ENCODE measurements around the gene FCHO2. TPM values are rescaled to one million over a fixed set of nuclear protein-coding genes. Genes with fewer than 3 reads are reported as not detected.
A peak's percentile ranks its signal among the peaks of the same experiment; 100 is the strongest.
"Not testable (repeated sequence)": the region's sequence is repeated elsewhere in the genome, so short reads cannot be mapped to it uniquely, and the experiment has no call there.

The FCHO2 gene
- total RNA-seq, 1 donor from 2014 or later, result 22.4 TPM

DNA sequence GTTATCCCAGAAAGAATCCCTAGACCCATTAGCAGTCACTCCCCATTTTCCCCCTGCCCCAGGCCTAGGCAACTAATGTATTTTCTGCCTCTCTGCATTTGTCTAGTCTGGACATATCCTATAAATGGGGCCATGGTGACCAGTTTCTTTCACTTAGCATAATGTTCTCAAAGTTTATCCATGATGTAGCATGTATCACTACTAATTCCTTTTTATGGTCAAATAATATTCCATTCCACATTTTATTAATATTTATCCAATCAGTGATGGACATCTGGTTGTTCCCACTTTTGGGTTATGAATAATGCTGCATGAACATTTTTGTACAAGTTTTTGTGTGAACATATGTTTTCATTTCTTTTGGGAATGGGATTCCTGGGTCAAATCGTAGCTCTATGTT is 1.5 kb downstream of the FCHO2 start:
- no peak for TF ChIP-seq CTCF (IDR thresholded peaks at IDR 0.05)
- Mint-ChIP-seq H3K36me3 (ENCODE audit: low read depth) (no peaks in the 10 kb centered on the region), H3K27ac (ENCODE audit: unreplicated experiment) (peak overlapping the region; percentile 92), H3K4me1 (ENCODE audit: low read depth) (peaks cover 44% of the 10 kb centered on the region), H3K9me3 (ENCODE audit: low read depth) (no peaks in the 10 kb centered on the region), H3K4me3 (ENCODE audit: unreplicated experiment) (peak overlapping the region; percentile 86), H3K27me3 (ENCODE audit: low read depth) (no peaks in the 10 kb centered on the region)
- DNase-seq (ENCODE audit: low spot score), result no peak

- Mint-ChIP-seq H3K4me1 (ENCODE audit: low read depth) (peaks cover 37% of the 10 kb centered on the region), H3K27me3 (ENCODE audit: low read depth) (no peaks in the 10 kb centered on the region), H3K27ac (ENCODE audit: unreplicated experiment) (no peak overlapping the region), H3K4me3 (ENCODE audit: unreplicated experiment) (no peak overlapping the region), H3K36me3 (ENCODE audit: low read depth) (no peaks in the 10 kb centered on the region), H3K9me3 (ENCODE audit: low read depth) (peaks cover 2% of the 10 kb centered on the region)
- no peak for TF ChIP-seq CTCF (IDR thresholded peaks at IDR 0.05)
- DNase-seq (ENCODE audit: low spot score), result no peak
Observed at GRCh38 chr5:72959257-72959656, 3.4 kb downstream of the FCHO2 start.

DNA sequence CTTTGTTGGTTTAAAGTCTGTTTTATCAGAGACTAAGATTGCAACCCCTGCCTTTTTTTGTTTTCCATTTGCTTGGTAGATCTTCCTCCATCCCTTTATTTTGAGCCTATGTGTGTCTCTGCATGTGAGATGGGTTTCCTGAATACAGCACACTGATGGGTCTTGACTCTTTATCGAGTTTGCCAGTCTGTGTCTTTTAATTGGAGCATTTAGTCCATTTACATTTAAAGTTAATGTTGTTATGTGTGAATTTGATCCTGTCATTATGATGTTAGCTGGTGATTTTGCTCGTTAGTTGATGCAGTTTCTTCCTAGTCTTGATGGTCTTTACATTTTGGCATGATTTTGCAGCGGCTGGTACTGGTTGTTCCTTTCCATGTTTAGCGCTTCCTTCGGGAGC is 18.6 kb downstream of the FCHO2 start:
- H3K27me3 Mint-ChIP-seq (ENCODE audit: low read depth); H3K27ac Mint-ChIP-seq (ENCODE audit: unreplicated experiment): not testable (repeated sequence)

DNA sequence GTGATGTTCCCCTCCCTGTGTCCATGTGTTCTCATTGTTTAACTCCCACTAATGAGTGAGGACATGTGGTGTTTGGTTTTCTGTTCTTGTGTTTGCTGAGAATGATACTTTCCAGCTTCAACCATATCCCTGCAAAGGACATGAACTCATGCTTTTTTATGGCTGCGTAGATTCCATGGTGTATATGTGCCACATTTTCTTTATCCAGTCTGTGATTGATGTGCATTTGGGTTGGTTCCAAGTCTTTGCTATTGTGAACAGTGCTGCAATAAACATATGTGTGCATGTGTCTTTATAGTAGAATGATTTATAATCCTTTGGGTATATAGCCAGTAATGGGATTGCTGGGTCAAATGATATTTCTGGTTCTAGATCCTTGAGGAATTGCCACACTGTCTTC is 21.0 kb downstream of the FCHO2 start:
- not testable (repeated sequence) for H3K27me3 Mint-ChIP-seq (ENCODE audit: low read depth); H3K36me3 Mint-ChIP-seq (ENCODE audit: low read depth); H3K4me1 Mint-ChIP-seq (ENCODE audit: low read depth); H3K4me3 Mint-ChIP-seq (ENCODE audit: unreplicated experiment); H3K27ac Mint-ChIP-seq (ENCODE audit: unreplicated experiment); DNase-seq (ENCODE audit: low spot score); H3K9me3 Mint-ChIP-seq (ENCODE audit: low read depth)

More for the DNA sequence above, 18.6 kb downstream of the FCHO2 start:
- not testable (repeated sequence) for H3K36me3 Mint-ChIP-seq (ENCODE audit: low read depth); H3K4me1 Mint-ChIP-seq (ENCODE audit: low read depth); DNase-seq (ENCODE audit: low spot score); H3K9me3 Mint-ChIP-seq (ENCODE audit: low read depth); H3K4me3 Mint-ChIP-seq (ENCODE audit: unreplicated experiment)

- Mint-ChIP-seq H3K9me3 (ENCODE audit: low read depth) (no peaks in the 10 kb centered on the region), H3K4me3 (ENCODE audit: unreplicated experiment) (no peak overlapping the region), H3K4me1 (ENCODE audit: low read depth) (peaks cover 3% of the 10 kb centered on the region), H3K27ac (ENCODE audit: unreplicated experiment) (no peak overlapping the region), H3K27me3 (ENCODE audit: low read depth) (no peaks in the 10 kb centered on the region), H3K36me3 (ENCODE audit: low read depth) (peaks cover 8% of the 10 kb centered on the region)
- no peak for DNase-seq (ENCODE audit: low spot score)
- TF ChIP-seq CTCF (IDR thresholded peaks at IDR 0.05), result no peak
Observed at GRCh38 chr5:72985719-72986118, 29.9 kb downstream of the FCHO2 start.

GRCh38 chr5:72988769-72989168 is 32.9 kb downstream of the FCHO2 start:
- no peak for TF ChIP-seq CTCF (IDR thresholded peaks at IDR 0.05)
- peaks cover 17% of the 10 kb centered on the region for H3K36me3 Mint-ChIP-seq (ENCODE audit: low read depth)
- H3K27me3 Mint-ChIP-seq (ENCODE audit: low read depth), result no peaks in the 10 kb centered on the region
- peaks cover 4% of the 10 kb centered on the region for H3K4me1 Mint-ChIP-seq (ENCODE audit: low read depth)
- no peaks in the 10 kb centered on the region for H3K9me3 Mint-ChIP-seq (ENCODE audit: low read depth)
- no peak for DNase-seq (ENCODE audit: low spot score)
- no peak overlapping the region for H3K4me3 Mint-ChIP-seq (ENCODE audit: unreplicated experiment)
- H3K27ac Mint-ChIP-seq (ENCODE audit: unreplicated experiment), result peak overlapping the region; percentile 12
